Raji (cell line): Measurements from ENCODE around the gene MMP19.

Experiments
- POLR2A ChIP-seq: IDR thresholded peaks from 2 replicates; pipeline ENCODE4 v1.6.1; 2011; ENCODE audit warnings: low read depth, low read length, control low read depth; ENCODE audit not compliant: insufficient read depth

MMP19 gene

DNA sequence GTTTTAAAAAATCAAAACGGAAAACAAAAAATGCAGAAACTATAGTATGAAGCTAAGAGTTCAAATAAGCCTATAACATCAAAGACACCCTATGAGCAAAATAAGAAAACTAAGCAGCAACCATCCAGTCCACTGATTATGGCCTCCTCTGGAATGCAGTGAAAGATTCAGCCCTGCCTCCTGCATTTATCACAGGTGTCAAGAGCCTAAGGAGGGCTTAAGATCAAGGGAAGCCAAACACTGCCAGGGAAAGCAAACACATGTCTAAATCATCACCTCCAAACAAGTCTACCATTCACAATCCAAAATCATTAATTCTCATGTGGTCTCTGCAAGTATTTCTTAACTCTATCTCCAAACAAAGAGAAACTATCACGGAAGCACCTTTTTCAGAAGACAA, 53.6 kb downstream of the MMP19 start:
- TF ChIP-seq POLR2A: no peak

GRCh38 chr12:55788546-55788945, 54.2 kb downstream of the MMP19 start:
- no peak for TF ChIP-seq POLR2A
